ENCODE data around the gene C19orf44. TPM values are rescaled to one million over a fixed set of nuclear protein-coding genes. Genes with fewer than 3 reads are reported as not detected.
"Not testable (repeated sequence)": the region's sequence is repeated elsewhere in the genome, so short reads cannot be mapped to it uniquely, and the experiment has no call there.

C19orf44 gene
- total RNA-seq, 1 donor from 2014 or later = 11.2 TPM

DNA sequence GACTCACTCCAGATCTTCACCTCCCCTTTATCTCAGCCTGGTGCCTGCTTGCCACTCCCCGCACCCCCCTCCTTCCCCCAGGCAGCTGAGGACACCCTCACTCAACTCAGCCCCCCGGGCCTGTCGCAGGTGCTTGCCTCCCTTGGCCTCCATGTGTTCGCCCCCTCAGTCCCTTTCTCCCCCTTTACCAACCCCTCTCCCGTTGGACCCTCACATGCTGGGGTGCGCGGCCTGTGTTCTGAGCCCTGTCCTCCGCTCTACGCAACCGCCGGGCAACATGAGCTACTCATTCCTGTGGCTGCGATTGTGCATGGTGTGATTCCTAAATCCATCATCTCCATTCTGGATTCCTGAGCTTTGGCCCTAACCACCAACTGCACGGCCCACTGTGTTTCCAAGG lies 40.9 kb downstream of the C19orf44 start:
- no peak for DNase-seq (ENCODE audit: low spot score)

DNA sequence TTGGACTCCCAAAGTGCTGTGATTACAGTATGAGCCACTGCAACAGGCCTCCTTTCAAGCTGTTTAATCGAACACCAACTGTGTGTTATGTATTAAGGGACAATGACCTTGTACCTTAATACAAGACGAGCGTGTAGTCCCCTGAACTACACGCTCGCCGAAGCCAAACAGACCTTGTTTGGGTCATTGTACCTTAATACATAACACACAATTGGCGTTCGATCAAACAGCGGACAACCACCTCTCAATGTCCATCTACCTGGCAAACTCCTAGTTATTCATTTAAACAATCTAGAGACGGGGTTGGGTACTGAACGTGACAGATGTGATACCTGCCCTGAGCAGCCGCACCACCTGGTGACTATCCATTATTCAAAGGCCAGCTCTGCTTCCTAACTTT lies 44.8 kb downstream of the C19orf44 start:
- no peak for DNase-seq (ENCODE audit: low spot score)

DNA sequence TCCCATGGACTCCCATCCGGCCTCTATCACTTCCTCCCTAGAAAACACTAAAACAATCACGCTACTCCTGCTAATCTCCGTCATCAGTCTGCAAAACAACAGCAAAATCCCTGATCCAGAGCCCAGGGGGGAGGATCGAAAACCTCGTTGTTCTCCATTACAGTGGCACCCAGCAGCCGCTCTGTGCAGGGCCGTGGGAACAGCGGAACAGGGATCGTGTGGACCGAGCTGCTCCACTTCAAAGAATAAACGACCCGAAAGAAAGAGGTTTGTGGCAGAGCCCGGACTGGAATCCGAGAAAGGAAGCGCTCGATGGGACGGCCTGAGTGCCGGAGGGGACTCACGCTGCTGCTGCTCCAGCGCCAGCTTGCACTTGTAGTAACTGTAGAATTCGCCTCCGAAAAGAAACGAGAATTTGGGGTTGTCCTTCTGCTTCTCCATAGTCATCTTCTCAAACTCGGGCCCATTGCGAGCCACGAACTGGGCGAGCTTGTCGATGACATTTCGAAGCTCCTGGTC lies 45.4 kb downstream of the C19orf44 start:
- DNase-seq (ENCODE audit: low spot score) = no peak

- peak; percentile 95 for DNase-seq (ENCODE audit: low spot score)
These were observed 46.1 kb downstream of the C19orf44 start, which contains the start of gene CHERP for GRCh38 chr19:16542045-16542909. Gene CHERP, minus strand, starts transcription at chr19:16542437. Its CDS starts 59 bp downstream, at chr19:16542378.

DNA sequence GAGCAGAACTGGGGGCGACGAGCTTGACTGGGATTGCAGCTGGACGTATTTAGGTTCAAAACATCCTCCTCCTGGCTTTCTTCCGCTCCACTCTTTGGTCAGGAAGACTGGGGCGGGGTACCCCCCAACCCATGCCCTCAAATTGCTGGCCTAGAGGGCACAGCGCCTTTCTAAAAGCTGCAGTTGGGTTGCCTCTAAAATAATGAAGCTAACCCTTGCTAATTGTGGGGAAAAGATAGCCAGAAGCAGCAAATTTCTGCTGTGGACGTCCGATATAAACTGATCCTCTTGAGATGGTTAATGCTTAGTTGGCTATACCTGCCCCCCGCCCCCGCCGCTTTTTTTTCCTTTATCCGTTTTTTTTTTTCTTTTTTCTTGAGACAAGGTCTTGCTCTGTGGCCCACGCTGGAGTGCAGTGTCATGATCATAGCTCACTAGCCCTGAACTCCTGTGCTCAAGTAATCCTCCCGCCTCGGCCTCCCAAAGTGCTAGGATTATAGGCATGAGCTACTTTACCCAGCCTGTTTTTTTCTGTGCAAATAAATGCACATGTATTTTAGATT lies 46.8 kb downstream of the C19orf44 start:
- no peak for DNase-seq (ENCODE audit: low spot score)

DNA sequence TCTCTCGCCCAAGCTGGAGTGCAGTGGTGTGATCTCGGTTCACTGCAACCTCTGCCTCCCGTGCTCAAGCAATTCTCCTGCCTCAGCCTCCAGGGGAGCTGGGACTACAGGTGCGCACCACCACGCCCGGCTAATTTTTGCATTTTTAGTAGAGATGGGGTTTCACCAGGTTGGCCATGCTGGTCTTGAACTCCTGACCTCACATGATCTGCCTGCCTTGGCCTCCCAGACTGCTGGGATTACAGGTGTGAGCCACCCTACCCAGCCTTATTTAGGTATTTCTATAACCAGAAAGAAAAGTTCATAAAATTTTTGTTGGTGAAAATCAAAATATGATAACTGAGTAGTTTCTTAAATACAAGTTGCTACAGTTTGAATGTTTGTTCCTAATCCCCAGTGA lies 47.5 kb downstream of the C19orf44 start:
- not testable (repeated sequence) for DNase-seq (ENCODE audit: low spot score)

DNA sequence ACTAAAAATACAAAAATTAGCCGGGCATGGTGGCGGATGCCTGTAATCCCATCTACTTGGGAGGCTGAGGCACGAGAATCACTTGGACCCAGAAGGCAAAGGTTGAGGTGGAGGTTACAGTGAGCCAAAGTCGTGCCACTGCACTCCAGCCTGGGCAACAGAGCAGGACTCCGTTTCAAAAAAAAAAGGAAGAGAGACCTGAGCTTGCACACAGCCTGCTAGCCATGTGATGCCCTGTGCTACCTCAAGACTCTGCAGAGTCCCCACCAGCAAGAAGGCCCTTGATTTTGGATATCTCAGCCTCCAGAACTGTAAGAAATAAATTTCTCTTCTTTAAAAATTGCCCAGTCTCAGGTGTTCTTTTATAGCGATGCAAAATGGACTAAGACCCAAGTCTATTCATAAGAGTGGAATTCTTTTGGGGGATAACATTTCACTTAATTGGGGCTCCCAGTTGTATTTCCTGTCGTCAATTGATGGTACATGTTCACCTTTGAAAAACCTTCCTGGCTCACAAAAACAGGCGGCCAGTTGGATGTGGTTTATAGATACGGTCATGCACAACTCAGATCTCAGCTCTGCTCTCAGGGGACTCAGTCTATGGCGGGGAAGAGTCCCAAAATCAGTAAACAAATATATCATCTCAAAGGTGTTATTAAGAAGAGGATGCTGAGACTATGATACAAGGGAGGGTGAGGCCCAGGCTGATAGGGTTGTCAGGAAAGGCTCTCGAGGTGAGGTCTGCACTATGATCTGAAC lies 48.5 kb downstream of the C19orf44 start:
- no peak for DNase-seq (ENCODE audit: low spot score)

DNA sequence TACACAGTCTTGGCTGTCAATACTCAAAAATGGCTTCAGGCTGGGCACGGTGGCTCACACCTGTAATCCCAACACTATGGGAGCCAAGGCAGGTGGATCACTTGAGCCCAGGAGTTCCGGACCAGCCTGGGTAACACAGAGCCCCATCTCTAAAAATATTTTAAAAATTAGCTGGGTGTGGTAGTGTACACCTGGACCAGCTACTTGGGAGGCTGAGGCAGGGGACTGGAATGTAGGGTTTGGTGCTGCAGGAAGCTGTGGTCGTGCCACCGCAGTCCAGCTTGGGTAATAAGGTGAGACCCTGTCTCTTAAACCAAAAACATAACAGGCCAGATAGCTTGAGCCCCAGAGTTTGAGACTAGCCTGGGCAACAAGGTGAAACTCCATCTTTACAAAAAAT lies 52.8 kb downstream of the C19orf44 start:
- no peak for DNase-seq (ENCODE audit: low spot score)

GRCh38 chr19:16551902-16552301 lies 55.7 kb downstream of the C19orf44 start:
- not testable (repeated sequence) for DNase-seq (ENCODE audit: low spot score)

DNA sequence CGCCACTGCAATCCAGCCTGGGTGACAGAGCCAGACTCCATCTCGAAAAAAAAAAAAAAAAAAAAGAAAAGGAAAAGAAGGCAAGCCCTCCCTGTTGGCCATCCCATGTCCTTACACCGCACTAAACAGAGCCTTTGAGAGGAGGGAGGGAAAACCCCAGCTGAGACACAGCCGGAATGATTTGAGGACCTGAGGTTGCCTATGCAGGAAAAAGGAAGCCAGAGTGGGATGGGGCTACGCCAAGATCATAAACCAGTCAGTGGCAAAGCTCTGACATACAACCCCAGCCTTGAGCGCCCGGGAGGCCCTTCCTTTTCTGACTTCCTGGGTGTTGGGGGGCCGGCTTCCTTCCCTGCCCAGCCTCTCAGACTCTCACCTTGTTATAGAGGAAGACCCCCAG lies 58.6 kb downstream of the C19orf44 start:
- DNase-seq (ENCODE audit: low spot score) = no peak

DNA sequence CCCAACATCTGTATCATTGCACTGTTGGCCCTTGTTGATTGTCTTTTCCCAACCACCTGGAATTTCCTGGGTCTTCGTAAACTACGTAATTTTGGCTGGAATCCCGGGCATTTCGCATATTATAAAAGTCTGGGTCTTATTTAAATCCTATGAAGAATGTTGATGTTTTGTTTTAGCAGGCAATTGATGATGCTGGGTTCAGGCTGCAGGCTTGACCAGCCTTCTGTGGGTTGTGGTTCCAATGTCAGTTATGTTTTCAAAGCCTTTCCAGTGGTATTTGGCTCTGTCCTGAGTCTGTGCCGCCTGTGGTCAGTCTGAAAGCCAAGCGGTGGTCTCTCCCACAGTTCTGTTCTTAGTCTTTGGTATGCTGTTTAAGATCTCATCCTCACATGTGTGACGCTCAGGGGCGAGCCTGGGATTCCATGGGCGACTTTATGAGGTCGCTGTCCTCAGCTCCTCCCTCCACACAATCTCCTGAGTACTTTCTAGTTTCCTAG lies 63.6 kb downstream of the C19orf44 start:
- DNase-seq (ENCODE audit: low spot score) = no peak

DNA sequence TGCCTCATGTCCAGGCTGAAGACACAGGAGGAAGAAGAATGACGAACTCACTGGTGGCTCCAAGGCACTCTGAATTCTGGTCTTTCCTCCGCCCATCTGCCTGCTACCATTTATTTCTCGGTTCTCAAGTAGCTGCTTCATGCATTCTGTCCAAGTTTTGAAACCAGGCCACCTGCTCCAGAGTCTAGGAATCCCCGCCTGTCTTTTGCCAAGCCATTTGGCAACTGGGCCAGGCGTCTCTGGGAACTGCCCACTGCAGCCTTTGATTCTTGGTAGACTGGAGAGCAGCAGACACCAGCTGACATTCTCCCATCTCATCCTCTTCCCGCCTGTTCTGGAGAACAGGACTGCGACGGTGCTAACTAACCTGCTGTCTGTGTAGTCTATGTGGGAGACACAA lies 65.2 kb downstream of the C19orf44 start:
- no peak for DNase-seq (ENCODE audit: low spot score)

GRCh38 chr19:16562608-16563025 lies 66.4 kb downstream of the C19orf44 start:
- no peak for DNase-seq (ENCODE audit: low spot score)

- DNase-seq (ENCODE audit: low spot score) = no peak
These were observed 68.6 kb downstream of the C19orf44 start for GRCh38 chr19:16564842-16565241.

GRCh38 chr19:16566161-16566560 lies 70.0 kb downstream of the C19orf44 start:
- DNase-seq (ENCODE audit: low spot score) = peak; percentile 56

GRCh38 chr19:16566702-16567101 lies 70.5 kb downstream of the C19orf44 start:
- DNase-seq (ENCODE audit: low spot score) = no peak

GRCh38 chr19:16569609-16570320 lies 73.6 kb downstream of the C19orf44 start:
- no peak for DNase-seq (ENCODE audit: low spot score)

Measured in mucosa of gallbladder (tissue), 1 donor.